ENCODE results near the gene ZNF185.
"Not testable (repeated sequence)": the region's sequence is repeated elsewhere in the genome, so short reads cannot be mapped to it uniquely, and the experiment has no call there.

ZNF185 gene

DNA sequence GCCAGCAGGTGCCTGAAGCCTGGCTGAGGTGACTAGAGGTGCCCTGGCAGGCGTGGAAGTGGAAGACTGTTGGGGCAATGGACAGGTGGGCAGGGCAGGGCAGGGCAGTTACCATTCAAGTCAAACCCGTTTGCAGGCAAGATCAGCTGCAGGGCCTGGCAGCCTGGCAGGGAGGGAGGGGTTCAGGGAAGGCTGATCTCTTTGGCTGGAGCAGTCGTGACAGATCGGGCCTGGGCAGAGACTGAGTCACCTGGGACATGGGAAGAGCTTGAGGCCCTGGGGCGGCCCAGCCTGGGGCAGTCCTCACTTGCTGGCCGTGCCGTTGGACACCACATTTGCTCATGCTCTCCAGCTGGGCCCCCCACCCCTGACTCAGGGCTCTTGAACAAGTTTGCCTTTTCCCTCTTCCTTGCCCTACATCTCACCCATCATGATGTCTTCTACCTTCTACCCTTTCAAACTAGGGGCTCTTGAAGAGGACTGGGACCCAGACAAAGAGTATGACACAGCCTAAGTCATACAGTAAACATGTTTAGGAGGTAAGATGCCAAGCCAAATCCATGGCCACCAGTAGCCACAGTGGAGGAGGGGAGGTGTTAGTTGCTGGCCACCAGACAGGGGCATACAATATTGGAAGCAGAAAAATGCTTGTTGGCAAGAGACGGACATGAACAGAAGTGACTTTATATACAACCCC, 2.0 kb upstream of the ZNF185 start:
- DNase-seq (ENCODE audit: low read depth), result no peak

DNA sequence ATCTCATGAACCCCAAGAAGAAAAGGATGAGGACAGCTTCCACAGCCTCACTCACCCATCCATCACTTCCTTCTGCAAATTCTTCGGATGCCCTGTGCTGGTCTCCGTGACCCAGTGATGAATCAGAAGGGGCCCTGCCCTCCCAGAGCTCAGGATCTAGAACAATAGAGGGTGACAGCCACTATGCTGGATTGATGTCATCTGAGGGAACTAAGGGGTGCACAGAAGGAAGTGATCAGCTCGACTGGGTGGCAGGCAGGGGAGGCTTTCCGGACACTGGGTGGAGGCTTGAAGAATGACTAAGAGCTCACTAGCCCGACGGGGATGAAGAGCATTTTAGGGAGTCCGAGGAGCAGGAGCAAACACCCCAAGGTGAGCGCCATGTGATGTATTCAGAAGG, 1.4 kb upstream of the ZNF185 start:
- no peak for DNase-seq (ENCODE audit: low read depth)

DNA sequence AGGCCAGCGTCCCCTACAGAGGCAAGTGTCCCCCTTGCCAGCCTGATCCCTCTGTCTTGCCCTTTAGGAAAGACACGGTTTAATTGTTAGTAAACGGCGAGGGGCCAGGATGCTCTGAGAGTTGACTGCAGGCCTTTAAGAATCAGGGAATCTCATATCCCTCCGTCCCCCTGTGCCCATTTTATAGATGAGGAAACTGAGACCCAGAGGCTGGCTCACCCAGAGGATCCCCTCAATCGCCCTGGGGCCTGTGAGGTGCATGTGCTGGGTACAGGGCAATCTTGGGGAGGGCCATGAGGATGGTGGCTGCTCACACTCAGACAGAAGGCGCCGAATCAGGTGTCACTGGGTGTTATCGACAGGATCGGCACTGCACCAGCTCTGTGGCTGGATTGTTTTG, 575 bp downstream of the ZNF185 start:
- no peak for DNase-seq (ENCODE audit: low read depth)

DNA sequence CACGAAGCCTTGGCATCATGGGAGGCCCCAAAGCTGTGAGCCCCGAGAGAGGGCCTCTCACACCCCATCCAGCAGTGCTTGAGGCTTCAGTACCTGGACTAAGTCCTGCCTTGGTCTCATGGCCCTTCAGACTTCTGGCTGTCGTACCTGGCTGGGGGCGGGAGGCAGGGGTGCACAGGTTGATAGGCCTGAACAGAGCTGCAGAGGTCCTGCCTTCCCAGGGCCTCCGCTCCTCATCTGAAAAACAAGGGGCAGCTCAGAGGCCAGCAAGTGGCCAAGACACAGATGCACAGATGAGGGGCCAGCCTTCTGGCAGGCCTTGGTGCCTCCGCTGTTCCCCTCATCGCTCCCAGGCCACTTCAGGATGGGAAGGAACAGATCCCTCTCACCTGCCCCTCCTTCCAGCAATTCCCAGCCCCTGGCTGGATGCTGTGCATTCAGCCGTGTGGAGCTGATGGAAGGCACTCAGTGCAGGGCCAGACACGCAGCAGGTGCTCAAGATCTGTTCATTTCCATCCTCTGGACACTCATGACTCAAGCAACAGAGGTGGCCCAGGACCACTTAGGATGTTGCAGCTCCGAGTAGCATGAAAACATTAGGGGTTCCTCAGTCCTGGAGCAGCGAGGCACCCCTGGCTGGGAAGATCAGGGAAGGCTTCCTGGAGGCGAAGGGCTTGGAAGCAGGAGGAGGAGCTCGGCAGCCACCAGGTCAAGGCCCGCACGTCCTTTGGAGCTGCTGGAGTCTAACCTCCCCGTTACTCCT, 1.4 kb downstream of the ZNF185 start:
- no peak for DNase-seq (ENCODE audit: low read depth)

DNA sequence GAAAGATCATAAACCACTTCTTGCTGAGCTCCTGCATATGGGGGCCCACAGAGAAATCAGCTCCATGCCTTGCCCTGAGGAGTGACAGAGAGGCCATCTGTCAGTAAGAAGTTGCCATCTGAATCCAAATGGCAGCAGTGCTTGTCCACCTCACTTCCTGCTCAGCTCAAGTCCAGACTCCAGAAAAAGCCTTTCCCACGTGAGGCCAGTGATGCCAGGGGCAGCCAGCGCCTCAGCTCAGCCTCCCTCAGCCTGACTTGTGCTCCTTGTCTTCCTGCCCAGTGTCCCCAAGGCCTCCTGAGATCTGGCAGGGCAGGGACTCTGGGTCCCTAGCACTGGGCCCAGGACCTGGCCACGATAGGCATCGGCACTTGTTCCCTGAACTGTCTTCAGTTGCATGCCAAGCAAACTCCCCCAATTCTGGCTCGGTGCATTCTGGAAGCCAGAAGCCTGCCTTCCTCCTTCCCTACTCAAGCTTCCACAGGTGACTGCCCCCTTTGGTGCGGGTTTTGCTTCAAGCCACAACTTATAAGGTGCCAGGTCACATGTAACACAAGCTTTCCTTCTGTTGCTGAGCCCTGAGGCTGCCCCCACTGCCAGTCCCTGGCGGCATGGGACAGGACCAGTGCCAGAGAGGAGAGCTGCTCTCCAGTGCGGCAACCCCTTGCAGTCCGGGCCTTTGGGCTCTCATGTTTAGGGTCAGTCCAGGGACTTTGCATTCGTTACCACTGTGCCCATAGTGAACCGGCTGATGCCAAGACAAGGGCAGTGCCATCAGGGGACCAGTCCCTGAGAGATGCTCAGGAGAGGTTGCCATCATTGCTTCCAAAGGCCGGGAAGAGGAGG, 2.2 kb downstream of the ZNF185 start:
- DNase-seq (ENCODE audit: low read depth), result no peak

DNA sequence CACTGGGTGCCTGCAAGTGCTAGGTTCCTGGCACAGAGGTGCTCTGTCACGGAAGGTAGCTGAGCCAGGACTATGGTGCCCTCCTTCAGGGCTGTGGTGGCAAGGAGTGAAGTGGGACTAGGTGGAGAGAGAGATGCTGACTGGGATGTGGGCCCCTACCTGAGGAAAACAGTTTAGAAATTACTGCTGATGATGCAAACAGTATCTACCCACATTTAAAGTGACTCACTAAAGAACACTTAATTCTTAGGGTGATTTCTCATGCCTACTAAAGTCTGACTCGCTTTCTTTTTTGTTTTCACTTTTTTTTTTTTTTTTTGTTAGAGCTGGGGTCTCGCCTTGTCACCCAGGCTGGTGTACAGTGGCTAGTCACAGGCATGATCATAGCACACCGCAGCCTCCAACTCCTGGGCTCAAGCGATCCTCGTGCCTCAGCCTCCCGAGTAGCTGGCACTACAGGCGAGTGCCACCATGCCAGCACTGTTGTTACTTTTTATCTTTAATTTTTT, 3.1 kb downstream of the ZNF185 start:
- DNase-seq (ENCODE audit: low read depth), result no peak

DNA sequence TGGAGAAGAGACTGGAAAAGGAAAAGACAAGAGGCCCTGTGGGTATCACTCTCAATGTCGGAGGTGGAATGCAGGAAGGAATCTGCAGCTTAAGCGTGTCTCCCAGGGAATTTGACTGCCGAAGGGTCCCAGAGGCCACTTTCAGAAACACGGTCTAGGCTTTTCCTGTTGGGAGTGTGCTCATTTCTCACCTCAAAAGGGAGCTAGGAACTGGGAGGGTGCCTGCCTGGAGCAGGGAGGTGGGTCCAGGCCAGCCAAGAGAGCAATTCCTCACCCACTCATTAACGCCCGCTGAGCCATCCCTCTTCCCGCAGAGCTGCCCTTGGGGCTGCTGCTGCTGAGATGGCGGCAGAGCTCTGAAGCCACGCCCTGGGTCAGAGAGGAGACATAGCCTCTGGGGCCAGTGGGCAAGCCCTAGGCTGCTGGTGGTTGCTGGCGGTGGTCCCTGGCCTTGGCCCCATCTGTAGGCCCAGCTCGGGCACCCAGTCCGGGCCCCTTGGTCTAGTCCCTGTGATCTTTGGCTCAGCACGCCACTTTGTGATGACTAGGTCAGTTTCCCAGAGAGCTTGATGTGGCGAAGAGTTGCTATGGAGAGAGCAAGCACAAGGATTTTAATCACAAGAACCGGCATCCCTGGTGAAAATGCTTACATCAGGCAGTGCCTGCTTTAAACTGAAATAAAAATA, 4.1 kb downstream of the ZNF185 start:
- DNase-seq (ENCODE audit: low read depth), result no peak

DNA sequence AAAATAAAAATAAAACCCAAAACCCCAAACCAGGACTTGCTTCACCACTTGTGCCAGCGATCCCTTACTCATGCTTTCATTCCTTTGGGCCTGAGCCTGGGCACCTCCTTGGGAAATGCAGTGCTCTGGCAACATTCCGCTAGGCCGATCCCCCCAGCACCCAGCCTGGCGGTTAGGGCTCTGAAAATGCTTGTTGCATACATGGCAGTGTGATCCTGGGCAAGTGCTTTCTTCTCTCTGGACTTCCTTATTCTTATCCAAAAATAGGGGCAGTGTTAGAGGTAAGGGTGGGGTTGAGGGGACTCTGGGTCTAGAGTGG, 4.6 kb downstream of the ZNF185 start:
- no peak for DNase-seq (ENCODE audit: low read depth)

DNA sequence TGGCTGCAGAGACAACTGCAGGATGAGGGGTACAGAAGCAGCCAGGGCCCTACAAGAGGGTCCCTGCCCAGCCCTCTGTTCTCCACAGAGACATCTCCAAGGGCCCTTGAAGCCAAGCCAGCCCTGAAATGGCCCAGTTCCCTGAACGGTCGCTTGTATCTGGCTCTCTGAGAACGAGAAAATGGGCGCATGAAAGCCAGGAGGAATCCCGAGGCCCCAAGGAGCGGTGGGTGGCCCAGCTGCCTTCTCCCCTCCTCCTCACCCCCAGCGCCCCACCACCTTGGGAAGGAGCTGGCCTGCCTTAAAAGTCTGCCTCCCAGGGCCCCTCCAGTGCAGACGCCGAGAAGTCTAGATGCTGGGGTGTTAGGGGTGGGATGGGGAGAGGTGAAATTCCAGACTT, 5.7 kb downstream of the ZNF185 start:
- DNase-seq (ENCODE audit: low read depth), result no peak

DNA sequence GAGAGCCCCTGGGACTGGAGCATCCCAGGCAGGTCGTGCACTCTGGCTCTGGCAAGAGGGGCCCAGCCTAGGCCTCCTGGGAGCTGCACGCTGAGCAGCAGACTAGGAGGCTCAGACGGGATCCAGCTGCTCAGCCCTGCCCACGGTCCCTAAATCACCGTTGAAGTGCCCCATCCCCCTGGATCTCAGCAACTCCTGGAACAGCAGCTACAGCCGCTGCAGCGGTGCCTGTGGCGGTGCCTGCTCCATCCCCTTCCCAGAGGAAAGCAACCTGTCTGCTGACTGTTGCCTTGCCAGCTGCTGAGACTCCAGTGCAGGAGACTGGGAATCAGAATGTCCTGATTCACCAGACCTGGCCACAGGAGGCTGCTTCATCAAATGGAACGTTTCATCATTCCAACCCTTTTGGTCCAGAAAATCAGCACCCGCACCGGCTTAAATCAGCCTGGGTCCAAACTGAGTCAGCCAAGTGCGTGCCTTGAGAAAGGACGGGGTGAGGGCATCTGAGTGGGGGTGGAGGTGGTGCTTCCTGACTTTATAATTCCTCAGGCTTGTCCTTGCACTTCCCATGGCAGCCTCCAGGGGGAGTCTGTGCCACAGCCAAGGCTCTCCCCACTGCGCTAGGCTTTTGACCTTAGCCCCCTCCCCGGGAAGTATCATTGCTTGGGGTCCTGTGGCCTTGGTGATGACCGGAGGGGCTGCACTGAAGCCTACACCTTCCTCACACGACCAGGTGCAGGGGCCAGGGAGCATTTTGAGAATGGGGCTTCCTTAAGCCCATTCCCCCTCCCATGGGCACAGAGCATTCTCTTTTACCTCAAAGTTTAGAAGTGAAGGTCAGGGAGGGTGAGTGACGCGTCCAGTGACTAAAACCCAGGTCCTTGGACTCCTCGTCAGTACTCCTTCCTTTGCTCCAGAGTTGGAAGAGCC, 6.5 kb downstream of the ZNF185 start:
- DNase-seq (ENCODE audit: low read depth), result no peak

DNA sequence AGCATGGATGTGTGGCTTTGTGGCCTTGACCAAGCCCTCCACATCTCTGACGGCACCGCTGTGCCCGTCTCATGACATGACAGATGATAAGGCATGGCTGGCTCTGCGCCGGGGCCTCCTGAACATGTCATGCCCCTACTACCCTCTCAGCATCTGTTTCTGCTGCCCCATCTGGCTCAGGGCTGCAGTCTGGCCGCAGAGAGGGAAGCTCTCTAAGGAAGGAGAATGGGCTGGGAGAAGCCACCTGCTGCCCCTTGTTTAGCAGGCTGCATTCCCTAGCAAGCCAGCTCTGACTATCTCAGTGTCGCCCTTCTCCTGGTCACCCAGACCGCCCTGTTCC, 7.2 kb downstream of the ZNF185 start:
- DNase-seq (ENCODE audit: low read depth), result no peak

DNA sequence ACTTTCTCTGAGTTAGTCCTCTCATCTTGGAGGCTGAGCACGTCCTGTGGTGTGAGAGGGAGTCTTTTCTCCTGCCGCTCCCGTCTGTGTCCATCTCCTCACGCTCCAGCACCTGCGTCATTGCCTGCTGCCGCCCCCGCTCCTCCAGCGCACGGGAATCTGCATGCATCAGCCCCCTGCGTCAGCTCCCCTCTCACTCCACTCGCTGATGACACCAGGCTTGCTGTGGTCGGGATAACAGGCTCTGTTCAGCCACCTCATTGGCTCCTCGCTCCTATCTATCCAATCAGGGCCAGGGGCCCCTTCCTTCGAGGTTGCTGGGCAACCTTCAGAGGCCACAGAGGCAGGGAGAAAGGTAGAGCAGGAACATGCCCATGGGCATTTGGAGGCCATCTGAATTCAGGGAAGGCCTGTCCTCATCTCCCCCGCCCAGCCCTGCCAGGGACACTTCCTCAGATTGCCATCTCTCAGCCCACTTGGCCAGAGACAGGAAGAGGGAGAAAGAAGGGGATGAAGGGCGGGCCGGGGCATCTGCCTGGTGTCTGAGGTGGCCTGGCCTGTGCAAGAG, 9.3 kb downstream of the ZNF185 start:
- DNase-seq (ENCODE audit: low read depth), result no peak

DNA sequence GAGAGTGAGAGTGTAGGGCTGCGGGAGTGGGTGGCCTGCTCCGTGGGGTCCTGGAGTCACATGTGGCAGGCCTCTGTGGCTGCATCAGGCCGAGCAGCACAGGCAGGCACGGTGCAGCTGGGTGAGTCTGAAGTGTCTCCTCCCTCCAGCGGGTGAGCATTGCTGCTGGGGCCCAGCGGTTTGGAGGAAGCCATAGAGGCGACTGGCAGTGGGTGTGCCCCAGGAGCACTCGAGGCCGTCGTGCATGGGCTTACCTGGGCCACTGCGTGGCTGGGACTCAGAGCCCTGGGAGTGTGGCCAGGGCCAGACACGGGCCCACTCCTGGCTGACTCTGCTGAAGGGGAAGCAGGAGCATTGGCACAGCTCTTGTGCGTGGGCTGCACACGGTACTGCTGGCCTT, 10.6 kb downstream of the ZNF185 start:
- DNase-seq (ENCODE audit: low read depth), result no peak

DNA sequence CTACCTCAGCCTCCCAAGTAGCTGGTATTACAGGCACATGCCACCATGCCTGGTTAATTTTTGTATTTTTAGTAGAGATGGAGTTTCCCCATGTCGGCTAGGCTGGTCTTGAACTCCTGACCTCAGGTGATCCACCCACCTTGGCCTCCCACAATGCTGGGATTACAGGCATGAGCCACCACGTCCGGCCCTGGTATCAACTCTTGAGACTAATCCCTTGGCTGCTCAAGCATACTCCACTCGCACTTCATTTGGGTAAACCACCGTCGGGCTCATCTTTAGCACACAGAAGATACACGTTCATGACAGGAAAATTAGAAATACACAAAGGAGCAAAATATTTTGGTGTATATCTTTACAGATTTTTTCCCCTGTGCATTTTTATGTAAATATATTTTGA, 12.2 kb downstream of the ZNF185 start:
- DNase-seq (ENCODE audit: low read depth), result not testable (repeated sequence)

DNA sequence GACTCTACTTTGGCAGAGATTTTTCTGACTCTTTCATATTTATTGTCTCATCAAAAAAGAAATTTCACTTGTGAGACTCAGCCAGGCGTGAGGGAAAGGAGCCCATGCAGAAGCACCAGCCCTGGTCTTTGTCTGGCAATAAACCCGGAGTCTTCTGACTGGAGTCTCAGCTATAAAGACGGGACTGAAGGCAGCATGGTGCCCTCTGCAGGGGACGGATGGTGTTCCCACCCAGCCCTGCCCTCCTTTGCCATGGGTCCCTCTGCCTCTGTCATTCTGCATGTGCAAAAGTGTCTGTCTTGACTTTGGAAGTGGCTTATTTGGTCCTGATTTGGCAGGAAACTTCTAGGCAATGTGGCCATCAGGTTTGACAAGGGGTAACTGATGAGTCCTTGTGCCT, 14.2 kb downstream of the ZNF185 start:
- DNase-seq (ENCODE audit: low read depth), result no peak

DNA sequence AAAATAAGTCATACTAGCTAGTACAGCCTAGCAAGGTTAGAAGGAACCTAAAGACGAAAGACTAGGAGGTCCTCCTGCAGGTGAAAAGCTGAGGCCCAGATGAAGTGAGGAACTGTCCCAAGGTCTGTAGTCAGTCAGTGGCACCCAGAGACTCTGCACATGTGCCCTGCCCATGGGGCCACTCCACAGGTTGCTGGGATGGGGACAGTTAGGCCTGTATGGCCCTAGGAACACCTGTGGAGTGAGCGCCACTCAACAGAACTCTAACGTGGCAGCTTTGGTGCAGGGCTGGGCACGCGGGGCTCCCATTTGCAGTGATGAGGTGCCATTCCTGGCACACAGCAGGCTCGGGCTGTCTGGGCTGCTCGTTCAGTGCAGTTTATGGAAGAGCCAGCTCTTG, 14.8 kb downstream of the ZNF185 start:
- no peak for DNase-seq (ENCODE audit: low read depth)

DNA sequence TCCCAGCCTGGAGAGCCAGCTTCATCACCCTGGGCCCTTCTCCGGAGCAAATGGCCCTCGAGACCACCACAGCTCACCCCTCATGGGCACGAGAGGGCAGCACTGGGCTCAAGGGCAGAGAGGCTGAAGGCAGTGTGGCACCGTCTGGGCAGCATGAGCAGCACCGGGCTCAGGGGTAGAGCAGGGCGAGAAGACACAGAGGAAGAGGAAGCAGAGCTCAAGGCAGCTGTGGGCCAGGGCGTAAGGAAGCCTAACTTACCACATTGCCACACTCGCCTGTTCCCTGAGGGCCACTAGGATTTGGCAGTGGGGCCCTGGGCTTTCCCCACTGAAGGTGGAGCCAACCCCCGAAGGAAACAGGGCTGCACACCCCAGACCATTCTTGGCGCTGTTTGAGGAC, 15.5 kb downstream of the ZNF185 start:
- DNase-seq (ENCODE audit: low read depth), result no peak

DNA sequence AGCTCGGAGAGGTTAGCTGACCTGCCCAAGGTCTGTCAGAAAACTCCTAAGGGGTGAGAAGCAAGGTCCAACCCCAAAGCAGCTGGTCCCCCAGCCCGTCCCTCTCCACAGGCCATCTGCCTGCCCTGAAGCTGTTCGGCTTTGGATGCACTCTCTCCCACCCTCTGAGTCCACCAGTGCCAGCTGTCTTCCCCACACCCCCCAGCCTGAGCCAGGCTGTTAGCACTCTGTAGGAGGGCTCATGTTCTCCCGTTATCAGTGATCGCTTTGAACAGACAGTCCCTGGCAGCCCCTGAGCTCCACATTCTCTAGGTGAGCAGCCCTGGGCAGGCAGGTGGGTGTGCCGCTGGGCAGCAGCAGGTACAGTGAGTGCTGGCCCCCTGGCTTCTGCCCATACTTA, 16.0 kb downstream of the ZNF185 start:
- DNase-seq (ENCODE audit: low read depth), result no peak

DNA sequence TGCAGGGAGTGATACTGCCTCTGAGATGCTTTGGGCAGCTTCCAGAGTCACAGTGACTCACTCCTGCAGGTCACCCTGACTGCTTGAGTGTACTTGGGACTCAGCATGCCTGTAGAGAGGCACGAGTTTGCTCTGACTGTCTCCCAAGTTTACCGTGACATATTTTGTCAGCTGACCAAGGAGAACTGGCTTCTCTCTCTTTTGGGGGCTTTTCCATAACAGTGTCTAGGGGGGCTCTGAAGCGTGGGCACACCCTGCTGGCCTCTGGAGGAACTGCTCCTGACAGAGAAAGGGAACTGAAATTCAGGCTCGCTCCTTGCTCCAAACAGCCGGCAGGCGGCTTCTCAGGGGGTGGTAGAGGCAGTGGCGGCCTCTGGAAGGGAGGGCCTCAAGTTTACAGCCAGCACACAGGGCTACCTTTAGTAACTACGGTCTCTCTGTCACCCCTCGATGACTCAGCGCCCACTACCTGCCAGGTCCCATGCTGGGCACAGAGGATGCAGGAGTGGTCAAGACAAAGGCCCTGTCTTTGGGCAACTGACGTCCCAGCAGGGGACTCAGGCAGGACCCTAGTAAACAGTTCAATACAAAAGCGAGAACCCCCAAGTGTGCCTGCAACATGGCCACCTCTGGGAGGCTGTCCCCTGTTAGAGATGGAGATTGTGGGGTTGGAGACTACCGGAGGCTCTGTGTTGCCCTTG, 17.8 kb downstream of the ZNF185 start:
- no peak for DNase-seq (ENCODE audit: low read depth)

All from stimulated activated CD4-positive, alpha-beta T cell treated with anti-CD3 and anti-CD28 coated beads, Interleukin-2, amount 100 ng/mL, for 4 hours (primary cell).